Measurements from ENCODE around the gene ATP6V1G2.
"Not testable (repeated sequence)": the region's sequence is repeated elsewhere in the genome, so short reads cannot be mapped to it uniquely, and the experiment has no call there.

The ATP6V1G2 gene

GRCh38 chr6:31499648-31500047, 46.8 kb downstream of the ATP6V1G2 start:
- WGBS (ENCODE audit: extremely low coverage, insufficient coverage, low lambda C conversion rate), result no CpG with 5 or more reads among the region's 2 CpGs

GRCh38 chr6:31498748-31499147, 47.7 kb downstream of the ATP6V1G2 start:
- H3K27me3 ChIP-seq (ENCODE audit: insufficient read depth, low read length, poor library complexity), result no peaks in the 10 kb centered on the region
- H2BK15ac ChIP-seq (replicated peaks; ENCODE audit: low read depth), result no peak overlapping the region
- no peak overlapping the region for H2BK5ac ChIP-seq (ENCODE audit: low read length)
- peak overlapping the region; percentile 15 for H3K56ac ChIP-seq (ENCODE audit: low read length)
- H3K27ac ChIP-seq (ENCODE audit: low read depth, low read length), result no peak overlapping the region
- WGBS (ENCODE audit: extremely low coverage, insufficient coverage, low lambda C conversion rate), result no CpG with 5 or more reads among the region's 21 CpGs
- H3K4me2 ChIP-seq (ENCODE audit: low read length), result peak overlapping the region; percentile 29
- DNase-seq, result peak; percentile 33
- H3K79me2 ChIP-seq (ENCODE audit: control insufficient read depth, insufficient read depth, low read length), result no peaks in the 10 kb centered on the region
- no peak overlapping the region for H4K5ac ChIP-seq (ENCODE audit: low read length)
- H2BK120ac ChIP-seq (ENCODE audit: low read depth, low read length), result no peak overlapping the region
- H3K79me1 ChIP-seq (ENCODE audit: low read length), result no peaks in the 10 kb centered on the region
- no peak overlapping the region for H3K9ac ChIP-seq (ENCODE audit: low read length)
- no peak overlapping the region for H3K23ac ChIP-seq (ENCODE audit: low read length)
- H4K8ac ChIP-seq (ENCODE audit: low read depth, low read length), result no peak overlapping the region
- H3K4ac ChIP-seq (ENCODE audit: low read depth, low read length), result no peak overlapping the region
- no peaks in the 10 kb centered on the region for H3K4me1 ChIP-seq (ENCODE audit: control insufficient read depth, low read depth, low read length)
- no peaks in the 10 kb centered on the region for H3K36me3 ChIP-seq (ENCODE audit: control insufficient read depth, insufficient read depth, low read length)
- no peak overlapping the region for H2AK5ac ChIP-seq (ENCODE audit: low read length)
- no peak overlapping the region for H3K18ac ChIP-seq (ENCODE audit: low read length)
- no peak overlapping the region for H3K4me3 ChIP-seq (ENCODE audit: low read length)

More at GRCh38 chr6:31499648-31500047, 46.8 kb downstream of the ATP6V1G2 start:
- not testable (repeated sequence) for H3K23ac ChIP-seq (ENCODE audit: low read length); H2AK5ac ChIP-seq (ENCODE audit: low read length); H3K4ac ChIP-seq (ENCODE audit: low read depth, low read length); H3K4me1 ChIP-seq (ENCODE audit: control insufficient read depth, low read depth, low read length); H3K36me3 ChIP-seq (ENCODE audit: control insufficient read depth, insufficient read depth, low read length); H4K5ac ChIP-seq (ENCODE audit: low read length); H3K27ac ChIP-seq (ENCODE audit: low read depth, low read length); H3K56ac ChIP-seq (ENCODE audit: low read length); H3K79me1 ChIP-seq (ENCODE audit: low read length); H3K18ac ChIP-seq (ENCODE audit: low read length); H2BK5ac ChIP-seq (ENCODE audit: low read length); H3K27me3 ChIP-seq (ENCODE audit: insufficient read depth, low read length, poor library complexity); H3K9ac ChIP-seq (ENCODE audit: low read length); H3K79me2 ChIP-seq (ENCODE audit: control insufficient read depth, insufficient read depth, low read length); H3K4me2 ChIP-seq (ENCODE audit: low read length); H2BK15ac ChIP-seq (replicated peaks; ENCODE audit: low read depth); H4K8ac ChIP-seq (ENCODE audit: low read depth, low read length); DNase-seq; H3K4me3 ChIP-seq (ENCODE audit: low read length); H2BK120ac ChIP-seq (ENCODE audit: low read depth, low read length)

GRCh38 chr6:31497531-31498476, 48.6 kb downstream of the ATP6V1G2 start, which contains the start of gene MICB:
MICB (plus strand) TSS chr6:31498145; CDS start chr6:31498194, 49 bp downstream.
- DNase-seq, result peak; percentile 93
- Histone ChIP-seq H2BK15ac (replicated peaks; ENCODE audit: low read depth) (no peak within 1 kb of the TSS), H3K27me3 (ENCODE audit: insufficient read depth, low read length, poor library complexity) (no peaks in the 10 kb centered on the region), H3K23ac (ENCODE audit: low read length) (no peak within 1 kb of the TSS), H3K4ac (ENCODE audit: low read depth, low read length) (no peak within 1 kb of the TSS), H3K79me2 (ENCODE audit: control insufficient read depth, insufficient read depth, low read length) (no peaks in the 10 kb centered on the region), H3K36me3 (ENCODE audit: control insufficient read depth, insufficient read depth, low read length) (no peaks in the 10 kb centered on the region), H3K18ac (ENCODE audit: low read length) (peak within 1 kb of the TSS; percentile 54), H2BK5ac (ENCODE audit: low read length) (no peak within 1 kb of the TSS), H3K79me1 (ENCODE audit: low read length) (no peaks in the 10 kb centered on the region), H3K56ac (ENCODE audit: low read length) (peak within 1 kb of the TSS; percentile 86), H2BK120ac (ENCODE audit: low read depth, low read length) (no peak within 1 kb of the TSS), H3K4me2 (ENCODE audit: low read length) (peak within 1 kb of the TSS; percentile 59), H3K9ac (ENCODE audit: low read length) (peak within 1 kb of the TSS; percentile 64), H3K4me3 (ENCODE audit: low read length) (peak within 1 kb of the TSS; percentile 41), H3K4me1 (ENCODE audit: control insufficient read depth, low read depth, low read length) (no peaks in the 10 kb centered on the region), H3K27ac (ENCODE audit: low read depth, low read length) (no peak within 1 kb of the TSS), H4K5ac (ENCODE audit: low read length) (no peak within 1 kb of the TSS), H2AK5ac (ENCODE audit: low read length) (no peak within 1 kb of the TSS), H4K8ac (ENCODE audit: low read depth, low read length) (no peak within 1 kb of the TSS)
- WGBS (ENCODE audit: extremely low coverage, insufficient coverage, low lambda C conversion rate), result no CpG with 5 or more reads among the region's 64 CpGs

GRCh38 chr6:31496826-31497225, 49.6 kb downstream of the ATP6V1G2 start:
- not testable (repeated sequence) for H3K4me2 ChIP-seq (ENCODE audit: low read length); H4K5ac ChIP-seq (ENCODE audit: low read length); H3K4me3 ChIP-seq (ENCODE audit: low read length); DNase-seq; H2BK15ac ChIP-seq (replicated peaks; ENCODE audit: low read depth); H2BK120ac ChIP-seq (ENCODE audit: low read depth, low read length); H4K8ac ChIP-seq (ENCODE audit: low read depth, low read length); H3K56ac ChIP-seq (ENCODE audit: low read length); H3K4me1 ChIP-seq (ENCODE audit: control insufficient read depth, low read depth, low read length); H3K4ac ChIP-seq (ENCODE audit: low read depth, low read length); H3K79me2 ChIP-seq (ENCODE audit: control insufficient read depth, insufficient read depth, low read length); H3K18ac ChIP-seq (ENCODE audit: low read length); H3K23ac ChIP-seq (ENCODE audit: low read length); H2BK5ac ChIP-seq (ENCODE audit: low read length); H3K36me3 ChIP-seq (ENCODE audit: control insufficient read depth, insufficient read depth, low read length); H3K9ac ChIP-seq (ENCODE audit: low read length); H3K27ac ChIP-seq (ENCODE audit: low read depth, low read length); H2AK5ac ChIP-seq (ENCODE audit: low read length); H3K27me3 ChIP-seq (ENCODE audit: insufficient read depth, low read length, poor library complexity); H3K79me1 ChIP-seq (ENCODE audit: low read length)
- no CpG with 5 or more reads among the region's 4 CpGs for WGBS (ENCODE audit: extremely low coverage, insufficient coverage, low lambda C conversion rate)

GRCh38 chr6:31495580-31495979, 50.8 kb downstream of the ATP6V1G2 start:
- H3K27me3 ChIP-seq (ENCODE audit: insufficient read depth, low read length, poor library complexity), result no peaks in the 10 kb centered on the region
- no peak overlapping the region for H3K23ac ChIP-seq (ENCODE audit: low read length)
- no peak overlapping the region for H4K8ac ChIP-seq (ENCODE audit: low read depth, low read length)
- no peak overlapping the region for H3K18ac ChIP-seq (ENCODE audit: low read length)
- no peaks in the 10 kb centered on the region for H3K4me1 ChIP-seq (ENCODE audit: control insufficient read depth, low read depth, low read length)
- no CpG with 5 or more reads among the region's 2 CpGs for WGBS (ENCODE audit: extremely low coverage, insufficient coverage, low lambda C conversion rate)
- H2BK120ac ChIP-seq (ENCODE audit: low read depth, low read length), result no peak overlapping the region
- no peaks in the 10 kb centered on the region for H3K79me1 ChIP-seq (ENCODE audit: low read length)
- H2BK15ac ChIP-seq (replicated peaks; ENCODE audit: low read depth), result no peak overlapping the region
- no peak overlapping the region for H3K4me2 ChIP-seq (ENCODE audit: low read length)
- H3K79me2 ChIP-seq (ENCODE audit: control insufficient read depth, insufficient read depth, low read length), result no peaks in the 10 kb centered on the region
- H3K9ac ChIP-seq (ENCODE audit: low read length), result no peak overlapping the region
- H2AK5ac ChIP-seq (ENCODE audit: low read length), result no peak overlapping the region
- no peak overlapping the region for H3K27ac ChIP-seq (ENCODE audit: low read depth, low read length)
- no peak overlapping the region for H2BK5ac ChIP-seq (ENCODE audit: low read length)
- no peak overlapping the region for H3K56ac ChIP-seq (ENCODE audit: low read length)
- H4K5ac ChIP-seq (ENCODE audit: low read length), result no peak overlapping the region
- H3K4me3 ChIP-seq (ENCODE audit: low read length), result no peak overlapping the region
- DNase-seq, result peak; percentile 43
- no peaks in the 10 kb centered on the region for H3K36me3 ChIP-seq (ENCODE audit: control insufficient read depth, insufficient read depth, low read length)
- H3K4ac ChIP-seq (ENCODE audit: low read depth, low read length), result no peak overlapping the region

Data from mesendoderm (in vitro differentiated cells).